Measurements from ENCODE around the gene ERLIN1.

Gene ERLIN1

GRCh38 chr10:100185364-100186252 lies at the start of gene ERLIN1:
ERLIN1 (minus strand) TSS chr10:100186029; CDS start chr10:100185626, 403 bp downstream.
- peak; percentile 69 for DNase-seq

DNA sequence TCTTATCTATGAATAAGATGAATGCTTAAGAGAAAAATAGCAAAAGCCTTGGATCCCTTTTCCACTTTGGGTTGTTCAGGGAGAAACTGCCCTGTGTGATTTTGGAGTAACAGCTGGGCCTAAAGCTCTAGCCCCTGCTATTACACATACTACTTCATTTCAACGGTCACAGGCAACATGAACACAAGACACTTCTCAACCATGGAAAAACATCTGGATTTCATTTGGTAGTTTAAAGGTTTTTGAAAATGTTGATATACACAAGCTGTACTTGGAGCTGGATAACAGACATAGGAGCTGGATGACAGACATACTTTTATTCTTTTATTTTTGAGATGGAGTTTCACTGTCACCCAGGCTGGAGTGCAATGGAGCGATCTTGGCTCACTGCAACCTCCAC lies 46.3 kb upstream of the ERLIN1 start:
- DNase-seq = no peak

DNA sequence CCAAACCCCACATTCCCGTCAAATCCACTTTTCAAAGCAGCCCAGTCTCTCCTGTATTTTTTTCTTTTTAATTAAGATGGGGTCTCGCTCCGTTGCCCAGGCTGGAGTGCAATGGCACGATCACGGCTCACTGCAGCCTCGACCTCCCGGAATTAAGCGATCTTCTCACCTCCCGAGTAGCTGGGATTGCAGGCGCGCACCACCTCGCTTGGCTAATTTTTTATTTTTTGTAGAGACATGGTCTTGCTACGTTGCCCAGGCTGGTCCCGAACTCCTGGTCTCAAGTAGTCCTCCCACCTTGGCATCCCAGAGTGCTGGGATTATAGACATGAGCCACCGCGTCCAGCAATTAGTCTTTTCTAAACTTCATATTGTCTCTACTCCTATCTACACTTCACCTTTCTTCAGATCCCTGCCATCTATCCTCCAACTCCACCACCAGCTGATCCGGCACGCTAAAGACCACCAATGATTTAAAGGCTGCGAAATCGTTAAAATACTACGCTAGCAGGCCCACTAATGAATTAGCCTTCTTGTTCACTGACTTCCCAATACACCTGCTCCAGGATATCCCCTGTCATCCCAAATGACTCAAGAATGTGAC lies 44.1 kb upstream of the ERLIN1 start:
- DNase-seq = no peak

DNA sequence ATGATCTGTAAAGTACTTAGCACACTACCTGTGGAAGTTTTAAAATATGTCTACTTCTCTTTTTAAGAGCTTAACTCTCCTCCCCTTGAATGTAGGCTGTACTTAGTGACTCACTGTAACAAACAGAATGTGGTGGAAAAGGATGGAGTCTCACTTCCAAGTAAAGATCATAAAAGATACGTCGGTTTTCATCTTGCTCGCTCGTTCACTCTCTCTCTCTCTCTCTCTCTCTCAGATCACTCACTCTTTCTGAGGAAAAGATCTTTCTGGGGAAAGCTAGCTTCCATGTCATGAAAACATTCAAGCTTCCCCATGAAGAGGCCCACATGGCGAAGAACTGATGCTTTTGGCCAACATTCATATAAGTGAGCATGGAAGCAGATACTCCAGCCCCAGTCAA lies 38.0 kb upstream of the ERLIN1 start:
- no peak for DNase-seq

DNA sequence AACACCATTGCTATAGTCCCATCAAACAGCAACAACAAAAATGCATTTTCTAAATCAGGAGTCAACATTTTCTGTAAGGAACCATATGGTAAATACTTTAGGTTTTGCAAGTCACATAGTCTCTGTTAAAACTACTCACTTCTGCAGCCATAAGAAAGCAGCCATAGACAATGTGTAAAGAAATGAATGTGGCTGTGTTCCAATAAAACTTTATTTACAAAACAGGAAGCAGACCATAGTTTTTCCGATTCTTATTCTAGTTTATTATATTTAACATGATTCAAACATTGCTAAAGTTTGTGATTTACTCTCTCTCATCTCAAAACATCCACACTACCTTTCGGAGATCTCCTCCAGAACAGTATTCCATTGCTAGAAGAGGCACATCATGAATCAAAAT lies 36.7 kb upstream of the ERLIN1 start:
- no peak for DNase-seq

DNA sequence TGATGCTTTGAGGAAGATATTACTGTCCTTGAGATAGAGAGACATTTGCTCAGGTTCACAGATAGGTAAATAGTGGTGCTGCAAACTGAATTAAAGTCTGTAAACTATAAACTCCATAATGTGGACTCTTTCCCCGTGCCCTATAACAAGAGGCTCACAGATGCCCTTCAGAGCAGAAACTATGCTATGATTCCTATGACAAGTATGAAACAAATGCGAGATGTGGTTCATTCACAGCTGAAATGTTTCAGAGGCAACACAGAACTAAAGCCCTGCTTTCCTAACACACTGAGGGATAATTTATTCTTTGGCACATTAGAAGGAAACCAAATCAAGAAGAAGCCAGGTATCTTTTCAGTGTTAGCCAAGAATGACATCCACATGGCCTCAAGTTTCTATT lies 30.2 kb upstream of the ERLIN1 start:
- no peak for DNase-seq

- DNase-seq = no peak
These were observed 23.5 kb upstream of the ERLIN1 start for GRCh38 chr10:100209303-100209702.

DNA sequence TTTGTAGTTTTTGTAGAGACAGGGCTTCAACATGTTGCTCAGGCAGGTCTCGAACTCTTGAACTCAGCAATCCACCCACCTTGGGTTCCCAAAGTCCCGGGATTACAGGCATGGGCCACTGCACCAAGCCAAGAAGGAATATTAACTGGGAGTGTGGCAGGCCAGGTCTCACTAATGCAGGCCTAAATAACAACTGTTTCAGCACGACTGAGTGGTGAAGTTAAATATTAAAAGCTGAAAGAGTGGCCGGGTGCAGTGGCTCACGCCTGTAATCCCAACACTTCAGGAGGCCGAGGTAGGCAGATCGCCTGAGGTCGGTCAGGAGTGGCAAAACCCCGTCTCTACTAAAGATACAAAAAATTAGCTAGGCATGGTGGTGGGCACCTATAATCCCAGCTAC lies 22.4 kb upstream of the ERLIN1 start:
- DNase-seq = no peak

DNA sequence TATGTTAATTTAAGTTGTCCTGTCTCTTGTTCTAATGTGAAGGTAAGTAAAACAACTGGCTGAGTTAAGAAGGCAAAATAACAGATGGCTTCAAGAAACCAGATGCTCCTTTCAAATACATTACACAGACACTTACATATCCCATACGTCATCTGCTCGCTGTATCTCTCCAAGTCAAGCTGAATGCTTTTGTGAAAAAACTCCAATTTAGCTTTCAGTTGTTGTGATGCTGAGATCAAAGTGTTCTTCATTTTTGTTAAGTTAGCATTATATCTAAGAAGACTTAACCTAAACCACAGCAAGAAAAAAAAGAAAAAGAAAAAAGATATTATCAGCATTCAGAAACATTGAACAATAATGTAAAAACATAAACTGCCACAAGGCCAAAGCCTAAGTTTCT lies 18.5 kb upstream of the ERLIN1 start:
- DNase-seq = no peak

- DNase-seq = no peak
These were observed 15.7 kb upstream of the ERLIN1 start for GRCh38 chr10:100201549-100201948.

DNA sequence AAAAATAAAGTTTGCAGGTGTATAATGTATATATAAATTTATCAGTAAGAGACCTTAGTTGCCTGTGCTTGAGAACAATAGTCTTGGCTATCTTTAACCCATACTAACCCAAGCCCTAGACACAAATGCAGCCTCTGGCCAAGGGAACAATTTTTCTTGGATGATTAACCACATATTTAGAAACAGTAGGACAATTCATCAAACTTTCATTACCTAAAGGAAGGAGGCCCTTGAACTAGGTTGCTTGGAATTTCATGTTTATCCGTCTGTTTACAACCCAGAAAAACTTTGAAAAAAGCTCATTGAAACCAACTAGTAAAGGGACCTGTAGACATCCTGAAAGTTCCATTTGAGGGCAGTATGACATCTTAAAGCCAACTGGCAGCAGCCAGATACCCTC lies 8.9 kb upstream of the ERLIN1 start:
- no peak for DNase-seq

GRCh38 chr10:100192350-100192749 lies 6.5 kb upstream of the ERLIN1 start:
- DNase-seq = no peak

- peak; percentile 9 for DNase-seq
These were observed 704 bp upstream of the ERLIN1 start for GRCh38 chr10:100186253-100187212.

- peak; percentile 23 for DNase-seq
These were observed 989 bp downstream of the ERLIN1 start for GRCh38 chr10:100184840-100185239.

DNA sequence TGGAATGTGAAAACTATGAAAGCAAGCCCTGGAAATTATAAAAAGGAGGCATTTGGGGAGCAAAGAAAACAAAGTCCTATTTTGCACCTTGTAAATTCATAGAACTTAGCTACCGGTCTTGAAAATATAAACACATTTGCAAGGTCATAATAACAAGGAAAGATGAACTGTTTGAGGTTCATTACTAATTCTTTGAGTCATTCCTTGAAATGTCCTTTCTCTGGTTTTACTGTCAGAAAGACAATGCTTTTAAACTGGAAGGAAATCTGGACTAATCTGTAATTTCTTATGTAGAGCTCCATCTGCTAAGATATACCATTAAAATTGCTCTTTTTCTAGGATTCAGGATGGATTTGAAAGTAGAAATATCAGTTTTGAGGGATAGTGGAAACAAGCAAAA lies 1.4 kb downstream of the ERLIN1 start:
- DNase-seq = no peak

DNA sequence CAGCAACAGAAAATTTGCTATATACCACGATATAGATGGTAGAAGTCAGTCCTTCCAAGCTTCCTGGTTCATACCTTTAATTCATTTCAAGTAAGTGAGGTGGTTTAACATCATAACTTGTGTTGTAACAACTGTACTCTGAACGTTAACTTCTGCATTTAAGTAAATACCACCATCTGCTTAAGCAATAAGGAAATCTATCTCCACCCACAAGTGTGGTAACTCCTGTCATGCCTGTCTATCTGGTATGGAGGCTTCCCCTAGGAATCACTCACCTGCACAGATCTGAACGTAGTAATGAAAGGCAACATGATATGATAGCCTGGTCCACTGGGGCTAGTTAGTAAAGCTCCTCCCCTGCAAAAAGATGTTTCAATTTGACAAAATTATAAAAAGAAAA lies 2.3 kb downstream of the ERLIN1 start:
- no peak for DNase-seq

- DNase-seq = no peak
These were observed 2.9 kb downstream of the ERLIN1 start for GRCh38 chr10:100182908-100183307.

DNA sequence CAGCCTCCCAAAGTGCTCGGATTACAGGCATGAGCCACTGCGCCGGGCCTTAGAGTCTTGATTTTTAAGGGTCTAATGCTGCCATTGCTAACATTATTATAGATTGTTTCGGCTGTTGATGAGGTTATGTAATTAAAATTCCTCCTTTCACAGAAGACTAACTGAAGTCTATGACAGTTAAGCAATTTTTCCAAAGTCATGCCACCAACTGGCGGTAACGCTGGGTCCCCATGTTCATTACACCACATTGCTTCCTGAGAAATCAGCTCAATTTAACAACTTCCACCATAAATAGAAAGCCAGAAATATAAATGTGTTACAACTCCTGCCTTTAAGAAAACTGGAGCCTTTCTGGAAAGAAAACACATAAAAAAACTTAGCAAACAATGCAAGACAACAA lies 3.5 kb downstream of the ERLIN1 start:
- DNase-seq = no peak

GRCh38 chr10:100175875-100176274 lies 10.0 kb downstream of the ERLIN1 start:
- no peak for DNase-seq

DNA sequence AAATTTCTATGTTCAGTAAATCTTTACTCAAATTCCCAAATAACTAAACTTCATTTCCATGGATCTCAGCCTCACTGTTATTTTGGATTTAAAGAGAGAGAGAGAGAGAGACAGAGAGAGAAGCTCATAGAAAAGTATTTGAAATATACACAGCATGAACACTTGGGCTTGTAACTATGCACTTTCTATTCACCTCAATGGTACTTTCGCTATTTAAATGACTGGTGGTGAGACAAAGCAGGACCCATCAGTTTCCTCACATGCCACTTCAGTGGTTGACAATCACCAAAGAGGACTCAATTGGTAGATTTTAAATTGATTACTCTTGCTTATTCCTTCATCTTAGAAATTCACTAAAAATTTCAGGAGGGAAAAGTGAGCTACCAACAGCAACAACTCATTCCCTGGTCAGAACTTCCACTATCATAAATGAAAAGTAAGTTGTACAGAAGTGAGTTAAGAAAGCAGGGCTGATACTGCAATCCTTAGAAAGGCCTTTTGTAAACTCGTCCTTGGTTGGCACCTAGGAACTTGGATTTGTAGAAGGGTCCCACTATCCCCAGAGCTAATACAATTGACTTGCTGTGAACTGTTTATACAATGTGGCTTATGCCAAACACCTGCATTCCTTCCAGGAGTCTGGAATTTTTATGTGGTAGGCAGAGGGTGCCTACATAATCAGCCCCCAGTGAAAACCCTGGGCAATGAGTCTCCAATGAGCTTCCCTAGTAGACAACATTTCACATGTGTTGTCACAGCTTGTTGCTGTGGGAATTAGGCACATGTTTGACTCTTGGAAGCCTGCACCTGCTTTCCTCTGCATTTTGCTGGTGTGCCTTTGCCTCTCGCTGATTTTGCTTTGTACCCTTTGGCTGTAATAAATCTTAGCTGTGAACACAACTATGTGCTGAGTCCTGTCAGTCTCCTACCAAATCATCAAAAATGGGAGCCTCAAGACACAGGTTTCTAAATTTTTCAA lies 10.8 kb downstream of the ERLIN1 start:
- DNase-seq = no peak

- no peak for DNase-seq
These were observed 12.8 kb downstream of the ERLIN1 start for GRCh38 chr10:100173035-100173434.

GRCh38 chr10:100172349-100172748 lies 13.5 kb downstream of the ERLIN1 start:
- DNase-seq = no peak
